H1 (cell line): ENCODE results near the gene LPCAT3. TPM values are rescaled to one million over a fixed set of nuclear protein-coding genes. Genes with fewer than 3 reads are reported as not detected.

Experiments used
- CTCF ChIA-PET: fragments of 300-600 bp; sonication (Branson Sonifier 250); formaldehyde crosslinking; loops from one replicate; lab custom pipeline; 2021; ENCODE audit not compliant: partially characterized antibody; lab: Charles Lee
- POLR2A ChIA-PET: fragments of 300-600 bp; sonication (Branson Sonifier 250); formaldehyde crosslinking; loops from one replicate; lab custom pipeline; 2021; ENCODE audit warnings: inconsistent platforms; ENCODE audit not compliant: partially characterized antibody; lab: Charles Lee
- DNase-seq, 2 experiments: peaks; one replicate each; pipeline versions ENCODE4 v3.0.0 to v3.0.0-alpha.2; 2010 to 2022; ENCODE audit warnings: low spot score in 2 of 2, low read depth in 1 of 2, mixed read lengths in 1 of 2
- FAIRE-seq: peaks from 2 replicates; lab custom pipeline; 2011; peaks lifted over from hg19 to GRCh38; lab: Jason Lieb, UNC
- H2AFZ ChIP-seq: 2 replicates; pipeline ENCODE4 v1.8.1; 2012; ENCODE audit warnings: low read length, inconsistent platforms
- H2AK5ac ChIP-seq: 2 replicates; pipeline ENCODE4 v1.6.1; 2013; ENCODE audit warnings: low read depth, low read length
- H2BK120ac ChIP-seq: replicated peaks from 2 replicates; pipeline ENCODE3; 2013; ENCODE audit warnings: low read depth, low read length, inconsistent platforms
- H2BK12ac ChIP-seq: 2 replicates; pipeline ENCODE4 v1.6.1; 2013; ENCODE audit warnings: low read depth, low read length
- H2BK15ac ChIP-seq: 2 replicates; pipeline ENCODE4 v1.6.1; 2013; ENCODE audit warnings: low read length
- H2BK20ac ChIP-seq: 2 replicates; pipeline ENCODE4 v1.6.1; 2013; ENCODE audit warnings: low read length
- H2BK5ac ChIP-seq: 2 replicates; pipeline ENCODE4 v1.6.1; 2013; ENCODE audit warnings: low read depth, low read length
- H3K14ac ChIP-seq: 2 replicates; pipeline ENCODE4 v1.6.1; 2013; ENCODE audit warnings: inconsistent platforms; ENCODE audit not compliant: insufficient read length
- H3K18ac ChIP-seq: 2 replicates; pipeline ENCODE4 v1.6.1; 2013; ENCODE audit warnings: low read length; ENCODE audit errors: extremely low read depth
- H3K23ac ChIP-seq: 2 replicates; pipeline ENCODE4 v1.6.1; 2013; ENCODE audit warnings: inconsistent platforms; ENCODE audit not compliant: insufficient read length
- H3K23me2 ChIP-seq: 2 replicates; pipeline ENCODE4 v1.6.1; 2013; ENCODE audit warnings: low read depth, low read length
- H3K27ac ChIP-seq: 2 replicates; pipeline ENCODE4 v1.6.1; 2011; ENCODE audit warnings: low read depth, low read length, inconsistent platforms
- H3K27me3 ChIP-seq, 4 experiments: replicated peaks in 1 of 4; 1 replicate in 1 of 4; 2 replicates in 3 of 4; pipeline versions ENCODE4 v1.6.1 to v1.8.1; 2011 to 2013; ENCODE audit warnings: low read length in 3 of 4, mild to moderate bottlenecking in 3 of 4, inconsistent platforms in 2 of 4, mixed read lengths in 2 of 4, moderate library complexity in 1 of 4; ENCODE audit not compliant: control insufficient read depth in 3 of 4, insufficient read depth in 3 of 4; ENCODE audit errors: extremely low read depth in 1 of 4
- H3K36me3 ChIP-seq, 4 experiments: 2 replicates each; pipeline versions ENCODE4 v1.6.1 to v1.8.1; 2011 to 2013; ENCODE audit warnings: mild to moderate bottlenecking in 4 of 4, low read length in 3 of 4, moderate library complexity in 2 of 4, control low read depth in 1 of 4, inconsistent platforms in 1 of 4; ENCODE audit not compliant: insufficient read depth in 4 of 4, control insufficient read depth in 2 of 4
- H3K4ac ChIP-seq: replicated peaks from 2 replicates; pipeline ENCODE3; 2013; ENCODE audit warnings: low read length, low read depth, mixed read lengths, inconsistent platforms; ENCODE audit not compliant: insufficient read length
- H3K4me1 ChIP-seq, 4 experiments: replicated peaks in 1 of 4; 1 replicate in 1 of 4; 2 replicates in 3 of 4; pipeline versions ENCODE4 v1.6.1 to v1.8.1; 2011 to 2013; ENCODE audit warnings: low read length in 3 of 4, inconsistent platforms in 2 of 4, mixed read lengths in 1 of 4; ENCODE audit not compliant: insufficient read depth in 4 of 4, control insufficient read depth in 3 of 4
- H3K4me2 ChIP-seq, 2 experiments: 2 replicates each; pipeline versions ENCODE4 v1.6.1 to v1.8.1; 2011 to 2013; ENCODE audit warnings: low read depth in 2 of 2, low read length in 2 of 2, control low read depth in 1 of 2, inconsistent platforms in 1 of 2, mild to moderate bottlenecking in 1 of 2; ENCODE audit not compliant: insufficient read depth in 1 of 2
- H3K4me3 ChIP-seq, 4 experiments: fragments of 200-600, 300-600 bp in 1 of 4; sonication (generic), shearing (Covaris generic), sonication (Bioruptor Twin) in 1 of 4; 2 replicates each; pipeline versions ENCODE4 v1.5.1 to v1.8.1; 2011 to 2016; ENCODE audit warnings: low read length in 4 of 4, low read depth in 3 of 4, control low read depth in 2 of 4, inconsistent platforms in 2 of 4, mild to moderate bottlenecking in 2 of 4, mixed read lengths in 1 of 4, moderate library complexity in 1 of 4; ENCODE audit not compliant: insufficient read depth in 2 of 4; ENCODE audit errors: extremely low read depth in 1 of 4
- H3K56ac ChIP-seq: replicated peaks from 2 replicates; pipeline ENCODE3; 2013; ENCODE audit warnings: low read depth, mild to moderate bottlenecking, mixed read lengths, low read length, inconsistent platforms; ENCODE audit not compliant: insufficient read length
- H3K79me1 ChIP-seq: 2 replicates; pipeline ENCODE4 v1.6.1; 2013; ENCODE audit warnings: low read depth, low read length, control low read depth
- H3K79me2 ChIP-seq, 2 experiments: 2 replicates each; pipeline versions ENCODE4 v1.6.1 to v1.8.1; 2012 to 2013; ENCODE audit warnings: low read length in 2 of 2, mild to moderate bottlenecking in 2 of 2, inconsistent platforms in 1 of 2; ENCODE audit not compliant: insufficient read depth in 2 of 2, control insufficient read depth in 1 of 2
- H3K9ac ChIP-seq, 4 experiments: replicated peaks in 1 of 4; 1 replicate in 1 of 4; 2 replicates in 3 of 4; pipeline versions ENCODE4 v1.6.1 to v1.8.1; 2011 to 2013; ENCODE audit warnings: low read depth in 3 of 4, low read length in 3 of 4, control low read depth in 2 of 4, mild to moderate bottlenecking in 2 of 4, moderate library complexity in 2 of 4, inconsistent platforms in 1 of 4; ENCODE audit errors: extremely low read depth in 1 of 4
- H3K9me3 ChIP-seq, 2 experiments: 2 replicates each; pipeline versions ENCODE4 v1.6.1 to v1.8.1; 2012 to 2013; ENCODE audit warnings: mild to moderate bottlenecking in 2 of 2, moderate library complexity in 2 of 2, control low read depth in 1 of 2, inconsistent platforms in 1 of 2, low read depth in 1 of 2, low read length in 1 of 2, mixed read lengths in 1 of 2; ENCODE audit not compliant: insufficient read depth in 2 of 2
- H4K20me1 ChIP-seq, 2 experiments: replicated peaks in 1 of 2; 2 replicates each; pipeline versions ENCODE3 to v1.8.1; 2011 to 2013; ENCODE audit warnings: inconsistent platforms in 2 of 2, low read length in 2 of 2, mild to moderate bottlenecking in 1 of 2; ENCODE audit not compliant: insufficient read depth in 2 of 2, control insufficient read depth in 1 of 2
- H4K5ac ChIP-seq: 2 replicates; pipeline ENCODE4 v1.6.1; 2013; ENCODE audit warnings: low read length, low read depth, mixed read lengths, inconsistent platforms; ENCODE audit not compliant: insufficient read length
- H4K8ac ChIP-seq: 2 replicates; pipeline ENCODE4 v1.8.0; 2013; ENCODE audit warnings: mild to moderate bottlenecking, moderate library complexity, low read length, inconsistent platforms; ENCODE audit not compliant: insufficient read depth; ENCODE audit errors: extremely low read depth
- H4K91ac ChIP-seq: replicated peaks from 2 replicates; pipeline ENCODE3; 2013; ENCODE audit warnings: low read length, mixed read lengths, inconsistent platforms; ENCODE audit not compliant: insufficient read length
- POLR2A ChIP-seq, 2 experiments: IDR thresholded peaks; 1 replicate in 1 of 2; 2 replicates in 1 of 2; pipeline ENCODE4 v1.6.1; 2011; ENCODE audit warnings: low read depth in 2 of 2, low read length in 2 of 2, mild to moderate bottlenecking in 2 of 2; ENCODE audit errors: control extremely low read depth in 1 of 2
- SIX5 ChIP-seq: IDR thresholded peaks from 2 replicates; pipeline ENCODE4 v1.6.1; 2011; ENCODE audit warnings: mild to moderate bottlenecking, low read depth, low read length
- WGBS, 2 experiments: shearing (Covaris generic) in 1 of 2; methylation state at CpG; one replicate each; pipeline versions ENCODE4 v1.1.6 to v1.1.7; 2013 to 2015; ENCODE audit warnings: low lambda C conversion rate in 2 of 2, mixed read lengths in 2 of 2, inconsistent platforms in 1 of 2, low coverage in 1 of 2, missing lambda C conversion rate in 1 of 2; ENCODE audit not compliant: insufficient replicate concordance in 2 of 2, insufficient coverage in 1 of 2, insufficient read length in 1 of 2; ENCODE audit errors: extremely low coverage in 1 of 2, missing lambda C conversion rate in 1 of 2; 5-methylcytosine and 5-hydroxymethylcytosine counted together
- polyA plus RNA-seq, 7 experiments: library from polyadenylated mRNA; depleted of rRNA in 3 of 7; stranded (reverse) in 5 of 7; unstranded in 2 of 7; fragments of >200 nt in 5 of 7; fragments of 200-250 nt in 2 of 7; gene quantifications; 1 replicate in 5 of 7; 2 replicates in 1 of 7; 4 replicates in 1 of 7; pipeline versions ENCODE4 v1.2.1 to v1.2.3, GENCODE V29; 2011 to 2013; ENCODE audit warnings: missing spikeins in 2 of 7, mixed read lengths in 2 of 7
- total RNA-seq: library from RNA; stranded (reverse); fragmentation: NEBNext Ultra II Directional; extraction: Animal tissue kit (Norgen Biotek cat#: 25700); gene quantifications from 2 replicates; pipeline ENCODE4 v1.2.1, GENCODE V29; 2021

LPCAT3 gene
- total and polyA plus RNA-seq, 2 of the 8 experiments (the other 6 are each of a cell fraction or from before 2014, with no cell fraction given), result 55.8 to 70.4 TPM

DNA sequence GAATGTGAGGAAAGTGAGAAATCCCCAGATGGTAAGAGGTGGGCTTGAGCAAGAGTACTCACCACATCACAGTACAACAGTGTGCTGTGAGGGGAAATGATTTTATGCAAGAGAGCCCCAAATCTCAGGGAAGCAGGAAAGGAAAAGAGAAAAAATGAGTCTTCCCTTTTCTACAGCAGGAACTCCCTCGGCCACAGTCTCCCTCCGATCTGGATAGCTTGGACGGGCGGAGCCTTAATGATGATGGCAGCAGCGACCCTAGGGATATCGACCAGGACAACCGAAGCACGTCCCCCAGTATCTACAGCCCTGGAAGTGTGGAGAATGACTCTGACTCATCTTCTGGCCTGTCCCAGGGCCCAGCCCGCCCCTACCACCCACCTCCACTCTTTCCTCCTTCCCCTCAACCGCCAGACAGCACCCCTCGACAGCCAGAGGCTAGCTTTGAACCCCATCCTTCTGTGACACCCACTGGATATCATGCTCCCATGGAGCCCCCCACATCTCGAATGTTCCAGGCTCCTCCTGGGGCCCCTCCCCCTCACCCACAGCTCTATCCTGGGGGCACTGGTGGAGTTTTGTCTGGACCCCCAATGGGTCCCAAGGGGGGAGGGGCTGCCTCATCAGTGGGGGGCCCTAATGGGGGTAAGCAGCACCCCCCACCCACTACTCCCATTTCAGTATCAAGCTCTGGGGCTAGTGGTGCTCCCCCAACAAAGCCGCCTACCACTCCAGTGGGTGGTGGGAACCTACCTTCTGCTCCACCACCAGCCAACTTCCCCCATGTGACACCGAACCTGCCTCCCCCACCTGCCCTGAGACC, 82.7 kb downstream of the LPCAT3 start:
- H3K79me1 ChIP-seq, result peaks cover 12% of the 10 kb centered on the region
- no peak overlapping the region for H4K5ac ChIP-seq
- H2AFZ ChIP-seq, result no peak overlapping the region
- H2BK120ac ChIP-seq, result no peak overlapping the region
- TF ChIP-seq SIX5 (no peak), POLR2A (IDR thresholded peaks at IDR 0.05; ENCODE audit: control extremely low read depth in 1 of 2, low read depth in 2 of 2, low read length in 2 of 2) (0 out of 3 replicates have a peak, but pooled peaks of 1 of the 2 experiments have one; percentile 6)
- no peak overlapping the region for H4K91ac ChIP-seq
- FAIRE-seq, result no peak
- H3K27me3 ChIP-seq, result no peaks in the 10 kb centered on the region
- H3K56ac ChIP-seq, result no peak overlapping the region
- H3K9me3 ChIP-seq, result no peaks in the 10 kb centered on the region
- 0 out of 2 replicates have a peak overlapping the region, but pooled peaks have one; percentile 3 for H4K8ac ChIP-seq
- H3K4me3 ChIP-seq, result no peak overlapping the region
- peaks cover 0 to 13% (median 5%) of the 10 kb centered on the region in 4 experiments; a peak in 5 of 7 replicates for H3K4me1 ChIP-seq
- no peak overlapping the region for H2BK15ac ChIP-seq
- H3K23ac ChIP-seq, result no peak overlapping the region
- H4K20me1 ChIP-seq, result peaks cover 12 to 15% of the 10 kb centered on the region in 2 experiments
- H3K18ac ChIP-seq, result no peak overlapping the region
- no peak overlapping the region for H2BK12ac ChIP-seq
- H2AK5ac ChIP-seq, result no peak overlapping the region
- no peak for DNase-seq
- H3K36me3 ChIP-seq, result peaks cover 9 to 46% (median 26%) of the 10 kb centered on the region in 4 experiments
- H3K27ac ChIP-seq, result no peak overlapping the region
- no peak overlapping the region for H3K4ac ChIP-seq
- H2BK5ac ChIP-seq, result no peak overlapping the region
- no peak overlapping the region for H3K14ac ChIP-seq
- H3K79me2 ChIP-seq, result peaks cover 4 to 18% of the 10 kb centered on the region in 2 experiments
- 95% methylated on average over 14 of the region's 14 CpGs; no CpG with 5 or more reads in 1 of the 2 experiments for WGBS, 2 experiments
- CTCF ChIA-PET, result interaction anchor here (0.6 to 20.2 kb wide), 10 partner anchors 10 to 382 kb away, joined by 3 to 253 read pairs (median 3); partner anchors contain the start of genes ATN1, SPSB2 and TPI1
- H3K4me2 ChIP-seq, result no peak overlapping the region
- no peak overlapping the region for H3K9ac ChIP-seq
- POLR2A ChIA-PET, result interaction anchor here (0.8 to 44.0 kb wide), 9 partner anchors 7 to 323 kb away, joined by 3 to 1596 read pairs (median 6); partner anchors contain the start of genes ATN1, C12orf57, EMG1 and ENO2
- peaks cover 4% of the 10 kb centered on the region; the same call in 1 of the 2 replicates for H3K23me2 ChIP-seq
- H2BK20ac ChIP-seq, result no peak overlapping the region
